ENCODE measurements around the gene CCDC9. TPM values are rescaled to one million over a fixed set of nuclear protein-coding genes. Genes with fewer than 3 reads are reported as not detected.
"Not testable (repeated sequence)": the region's sequence is repeated elsewhere in the genome, so short reads cannot be mapped to it uniquely, and the experiment has no call there.

The CCDC9 gene
- total and polyA plus RNA-seq, 2 experiments from 2014 or later: 21.9 to 22.5 TPM

- Histone ChIP-seq H3K27me3 (no peaks in the 10 kb centered on the region), H3K4me3 (peak overlapping the region; percentile 44), H3K36me3 (peaks cover 11% of the 10 kb centered on the region), H3K9me3 (ENCODE audit: low read depth) (no peaks in the 10 kb centered on the region), H3K4me1 (ENCODE audit: low read depth) (peaks cover 11% of the 10 kb centered on the region), H3K27ac (peak overlapping the region; percentile 96)
- peak; percentile 100 for DNase-seq (ENCODE audit: low read depth in 1 of 2, low spot score in 1 of 2)
- TF ChIP-seq CTCF (IDR thresholded peaks at IDR 0.05; ENCODE audit: low read depth, low read length): no peak
These were observed 527 bp downstream of the CCDC9 start for GRCh38 chr19:47256693-47257410.

GRCh38 chr19:47257411-47258169 lies 1.3 kb downstream of the CCDC9 start:
- no peak for TF ChIP-seq CTCF (IDR thresholded peaks at IDR 0.05; ENCODE audit: low read depth, low read length)
- H3K4me1 ChIP-seq (ENCODE audit: low read depth): peaks cover 11% of the 10 kb centered on the region
- no peak for DNase-seq (ENCODE audit: low read depth in 1 of 2, low spot score in 1 of 2)
- H3K27me3 ChIP-seq: no peaks in the 10 kb centered on the region
- peak overlapping the region; percentile 96 for H3K27ac ChIP-seq
- H3K9me3 ChIP-seq (ENCODE audit: low read depth): no peaks in the 10 kb centered on the region
- H3K4me3 ChIP-seq: peak overlapping the region; percentile 44
- H3K36me3 ChIP-seq: peaks cover 13% of the 10 kb centered on the region

- H3K9me3 ChIP-seq (ENCODE audit: low read depth): no peaks in the 10 kb centered on the region
- peaks cover 13% of the 10 kb centered on the region for H3K36me3 ChIP-seq
- peak overlapping the region; percentile 96 for H3K27ac ChIP-seq
- no peaks in the 10 kb centered on the region for H3K27me3 ChIP-seq
- peaks cover 11% of the 10 kb centered on the region for H3K4me1 ChIP-seq (ENCODE audit: low read depth)
- TF ChIP-seq CTCF (IDR thresholded peaks at IDR 0.05; ENCODE audit: low read depth, low read length): no peak
- H3K4me3 ChIP-seq: no peak overlapping the region
- DNase-seq (ENCODE audit: low read depth in 1 of 2, low spot score in 1 of 2): no peak
These were observed 2.1 kb downstream of the CCDC9 start for GRCh38 chr19:47258434-47258833.

GRCh38 chr19:47258895-47259555 lies 2.7 kb downstream of the CCDC9 start:
- H3K27ac ChIP-seq: no peak overlapping the region
- no peak overlapping the region for H3K4me3 ChIP-seq
- H3K9me3 ChIP-seq (ENCODE audit: low read depth): no peaks in the 10 kb centered on the region
- H3K4me1 ChIP-seq (ENCODE audit: low read depth): peaks cover 11% of the 10 kb centered on the region
- peaks cover 13% of the 10 kb centered on the region for H3K36me3 ChIP-seq
- no peak for TF ChIP-seq CTCF (IDR thresholded peaks at IDR 0.05; ENCODE audit: low read depth, low read length)
- DNase-seq (ENCODE audit: low read depth in 1 of 2, low spot score in 1 of 2): no peak
- H3K27me3 ChIP-seq: no peaks in the 10 kb centered on the region

GRCh38 chr19:47260476-47260875 lies 4.2 kb downstream of the CCDC9 start:
- Histone ChIP-seq H3K36me3 (peaks cover 16% of the 10 kb centered on the region), H3K4me1 (ENCODE audit: low read depth) (peaks cover 11% of the 10 kb centered on the region), H3K9me3 (ENCODE audit: low read depth) (no peaks in the 10 kb centered on the region), H3K4me3 (no peak overlapping the region), H3K27ac (no peak overlapping the region), H3K27me3 (no peaks in the 10 kb centered on the region)
- TF ChIP-seq CTCF (IDR thresholded peaks at IDR 0.05; ENCODE audit: low read depth, low read length): no peak
- no peak for DNase-seq (ENCODE audit: low read depth in 1 of 2, low spot score in 1 of 2)

GRCh38 chr19:47261946-47262793 lies 5.8 kb downstream of the CCDC9 start:
- not testable (repeated sequence) for H3K4me3 ChIP-seq; H3K9me3 ChIP-seq (ENCODE audit: low read depth); H3K27me3 ChIP-seq; H3K4me1 ChIP-seq (ENCODE audit: low read depth); H3K27ac ChIP-seq; DNase-seq (ENCODE audit: low read depth in 1 of 2, low spot score in 1 of 2)
- peaks cover 23% of the 10 kb centered on the region for H3K36me3 ChIP-seq
